Small intestine (tissue), 7 donors: ENCODE results near the gene C10orf62. TPM values are rescaled to one million over a fixed set of nuclear protein-coding genes. Genes with fewer than 3 reads are reported as not detected.
A peak's percentile ranks its signal among the peaks of the same experiment; 100 is the strongest.

ENCODE experiments used
- DNase-seq, 2 donors: peaks; one replicate each; pipeline versions ENCODE4 v3.0.0 to v3.0.0-alpha.2; 2013
- FAIRE-seq: peaks from 2 replicates; lab custom pipeline; 2012; peaks lifted over from hg19 to GRCh38; lab: Jason Lieb, UNC
- H3K27ac ChIP-seq, 3 donors: one replicate each; pipeline ENCODE4 v1.5.1; 2013; ENCODE audit warnings: low read length in 2 of 3, mild to moderate bottlenecking in 2 of 3, control low read depth in 1 of 3, inconsistent platforms in 1 of 3, low read depth in 1 of 3, moderate library complexity in 1 of 3
- H3K27me3 ChIP-seq, 3 donors: one replicate each; pipeline ENCODE4 v1.6.1; 2013; ENCODE audit warnings: low read length in 3 of 3, inconsistent platforms in 1 of 3; ENCODE audit not compliant: control insufficient read depth in 3 of 3, insufficient read depth in 3 of 3
- H3K36me3 ChIP-seq, 3 donors: one replicate each; pipeline ENCODE4 v1.6.1; 2013; ENCODE audit warnings: low read length in 3 of 3, inconsistent platforms in 1 of 3, low read depth in 1 of 3, mild to moderate bottlenecking in 1 of 3, moderate library complexity in 1 of 3; ENCODE audit not compliant: control insufficient read depth in 3 of 3, insufficient read depth in 2 of 3
- H3K4me1 ChIP-seq, 3 donors: one replicate each; pipeline ENCODE4 v1.6.1; 2013; ENCODE audit warnings: low read length in 2 of 3, inconsistent platforms in 1 of 3, low read depth in 1 of 3, mild to moderate bottlenecking in 1 of 3, moderate library complexity in 1 of 3; ENCODE audit not compliant: control insufficient read depth in 3 of 3, insufficient read depth in 2 of 3
- H3K4me3 ChIP-seq, 3 donors: one replicate each; pipeline ENCODE4 v1.5.1; 2013; ENCODE audit warnings: low read length in 3 of 3, control low read depth in 1 of 3, inconsistent platforms in 1 of 3, low read depth in 1 of 3, mild to moderate bottlenecking in 1 of 3, moderate library complexity in 1 of 3
- H3K9me3 ChIP-seq, 2 donors: one replicate each; pipeline ENCODE4 v1.6.1; 2013; ENCODE audit warnings: low read depth in 1 of 2, low read length in 1 of 2; ENCODE audit not compliant: control insufficient read depth in 2 of 2, insufficient read depth in 1 of 2
- WGBS, 3 donors: extraction: QIAGEN DNeasy Blood & Tissue Kit; methylation state at CpG; one replicate each; pipeline ENCODE4 v1.1.7; 2013; 5-methylcytosine and 5-hydroxymethylcytosine counted together
- polyA plus RNA-seq, 4 donors: library from polyadenylated mRNA; stranded (reverse) in 3 of 4; unstranded in 1 of 4; fragments of 200-250 nt in 3 of 4; fragments of 120-200 nt in 1 of 4; gene quantifications; one replicate each; pipeline versions ENCODE4 v1.2.1 to v1.2.3, GENCODE V29; 2013
- donor health status: healthy with polysubstance abuse.
- donor health status: control.
- donor health status: control.
- donor health status: Bipolar disorder and iron deficiency.
- donor health status: healthy.

C10orf62 gene
- polyA plus RNA-seq, 4 donors = 0.41 TPM; not detected in 3

DNA sequence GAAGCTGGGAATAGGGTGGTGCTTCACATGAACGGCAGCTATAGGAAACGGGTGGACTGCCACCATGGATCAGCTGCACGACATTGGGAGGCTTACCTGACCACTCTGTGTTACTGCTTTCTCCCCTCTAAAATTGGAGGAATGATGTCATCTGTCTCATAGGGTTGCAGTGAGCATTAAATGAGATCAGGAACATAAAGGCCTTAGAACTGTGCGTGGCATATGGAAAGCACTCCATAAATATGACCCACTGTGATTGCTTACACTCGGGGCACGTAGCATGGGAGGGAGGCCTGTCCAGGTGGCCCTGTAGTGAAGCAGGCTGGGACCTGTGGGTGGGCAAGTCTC is 9.7 kb downstream of the C10orf62 start:
- FAIRE-seq = no peak
- WGBS, 3 donors = 80 to 87% (median 82%) methylated on average over 6 of the region's 6 CpGs
- H3K4me1 ChIP-seq = no peaks in the 10 kb centered on the region
- DNase-seq = no peak
- peak overlapping the region in 1 of 3 donors; percentile 4 for H3K4me3 ChIP-seq
- H3K27ac ChIP-seq = no peak overlapping the region
- no peaks in the 10 kb centered on the region for H3K27me3 ChIP-seq
- no peaks in the 10 kb centered on the region for H3K9me3 ChIP-seq
- H3K36me3 ChIP-seq = peaks cover 0 to 3% (median 0%) of the 10 kb centered on the region in 3 donors

DNA sequence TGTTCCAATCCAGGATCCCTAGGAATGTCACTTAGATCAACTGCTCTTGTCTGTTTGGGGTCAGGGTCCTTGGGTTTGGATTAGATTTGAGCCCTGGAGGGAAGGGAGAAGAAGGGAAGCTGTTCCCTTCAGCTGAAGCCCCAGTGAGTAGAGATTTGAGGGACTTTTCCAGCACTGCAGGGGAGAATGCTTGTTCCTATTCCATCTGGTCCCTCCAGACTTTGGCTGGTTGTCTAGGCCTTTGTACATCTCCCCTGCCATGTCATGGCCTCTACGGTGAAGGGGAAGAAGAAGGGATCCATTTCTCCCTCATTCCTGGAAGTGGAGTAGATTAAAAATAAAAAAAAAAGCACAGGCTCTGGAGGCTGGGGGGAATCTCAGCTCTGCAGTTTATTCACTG is 11.1 kb downstream of the C10orf62 start:
- no peak overlapping the region for H3K27ac ChIP-seq
- no peaks in the 10 kb centered on the region for H3K27me3 ChIP-seq
- no peaks in the 10 kb centered on the region for H3K4me1 ChIP-seq
- DNase-seq (no peak), FAIRE-seq (no peak)
- no peaks in the 10 kb centered on the region for H3K9me3 ChIP-seq
- H3K36me3 ChIP-seq = peaks cover 0 to 3% (median 0%) of the 10 kb centered on the region in 3 donors
- 81 to 100% (median 89%) methylated on average over 1 of the region's 1 CpG for WGBS, 3 donors
- no peak overlapping the region for H3K4me3 ChIP-seq

- Histone ChIP-seq H3K4me3 (no peak overlapping the region), H3K36me3 (peaks cover 0 to 3% (median 0%) of the 10 kb centered on the region in 3 donors), H3K9me3 (no peaks in the 10 kb centered on the region), H3K4me1 (no peaks in the 10 kb centered on the region), H3K27ac (no peak overlapping the region), H3K27me3 (no peaks in the 10 kb centered on the region)
- WGBS, 3 donors = 84 to 85% (median 84%) methylated on average over 21 of the region's 21 CpGs
- FAIRE-seq = no peak
- DNase-seq = no peak
These were observed 12.0 kb downstream of the C10orf62 start for GRCh38 chr10:97601268-97602215.

DNA sequence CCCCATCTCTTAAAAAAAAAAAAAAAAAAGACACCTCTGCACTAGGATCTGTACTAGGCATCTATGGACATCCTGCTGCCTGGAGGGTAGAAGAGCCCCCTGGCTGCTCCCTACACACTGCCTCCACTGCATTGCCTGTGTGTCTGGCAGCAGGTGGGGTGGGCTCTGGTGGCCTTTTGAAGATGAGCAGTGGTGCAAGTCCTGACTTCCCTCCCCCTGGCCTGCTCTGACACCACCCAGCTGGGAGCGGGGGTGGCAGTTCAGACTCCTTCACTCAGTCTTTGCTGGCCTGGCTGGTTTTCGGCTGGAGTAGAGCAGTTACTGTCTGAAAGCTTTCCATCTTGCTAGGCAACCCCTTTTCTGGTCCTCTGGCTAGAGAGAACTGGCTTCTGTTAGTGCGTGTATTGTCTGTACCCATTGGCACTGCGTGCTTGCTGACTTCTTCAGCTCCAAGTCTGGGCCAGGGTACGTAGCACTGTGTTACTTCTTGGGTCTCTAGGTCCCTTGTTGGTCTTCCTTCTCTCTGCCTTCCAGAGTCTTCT is 17.6 kb downstream of the C10orf62 start:
- no peak for FAIRE-seq
- no peak for DNase-seq
- 90 to 93% (median 93%) methylated on average over 5 of the region's 5 CpGs for WGBS, 3 donors
- no peaks in the 10 kb centered on the region for H3K9me3 ChIP-seq
- no peak overlapping the region for H3K27ac ChIP-seq
- no peak overlapping the region for H3K4me3 ChIP-seq
- no peaks in the 10 kb centered on the region for H3K27me3 ChIP-seq
- peaks cover 0 to 4% (median 2%) of the 10 kb centered on the region in 3 donors for H3K36me3 ChIP-seq
- H3K4me1 ChIP-seq = no peaks in the 10 kb centered on the region

- Histone ChIP-seq H3K36me3 (peaks cover 0 to 6% (median 2%) of the 10 kb centered on the region in 3 donors), H3K27ac (no peak overlapping the region), H3K4me1 (no peaks in the 10 kb centered on the region), H3K9me3 (no peaks in the 10 kb centered on the region), H3K27me3 (no peaks in the 10 kb centered on the region), H3K4me3 (no peak overlapping the region)
- no peak for DNase-seq
- no peak for FAIRE-seq
- 75 to 84% (median 83%) methylated on average over 13 of the region's 13 CpGs for WGBS, 3 donors
These were observed 19.6 kb downstream of the C10orf62 start for GRCh38 chr10:97608991-97609561.

DNA sequence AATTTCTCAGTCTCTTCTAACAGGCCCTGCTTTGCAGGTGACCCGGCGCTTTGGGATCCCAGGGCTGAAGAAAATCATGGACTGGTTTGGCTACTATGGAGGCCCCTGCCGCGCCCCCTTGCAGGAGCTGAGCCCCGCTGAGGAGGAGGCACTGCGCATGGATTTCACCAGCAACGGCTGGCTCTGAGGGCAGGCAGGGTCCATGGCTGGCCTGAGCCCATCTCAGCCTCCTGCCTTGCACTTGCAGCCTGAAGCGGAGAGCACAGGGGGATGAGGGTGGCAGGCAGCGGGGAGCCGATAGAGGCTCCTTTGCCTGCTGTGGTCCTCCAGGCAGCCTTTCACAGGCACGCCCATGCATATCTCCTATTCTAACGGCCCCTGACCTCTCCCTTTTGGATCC is 22.0 kb downstream of the C10orf62 start:
- 82 to 89% (median 88%) methylated on average over 12 of the region's 12 CpGs for WGBS, 3 donors
- Histone ChIP-seq H3K27ac (no peak overlapping the region), H3K9me3 (no peaks in the 10 kb centered on the region), H3K4me1 (no peaks in the 10 kb centered on the region), H3K36me3 (peaks cover 0 to 15% (median 2%) of the 10 kb centered on the region in 3 donors), H3K4me3 (no peak overlapping the region), H3K27me3 (no peaks in the 10 kb centered on the region)
- FAIRE-seq (no peak), DNase-seq (no peak)

DNA sequence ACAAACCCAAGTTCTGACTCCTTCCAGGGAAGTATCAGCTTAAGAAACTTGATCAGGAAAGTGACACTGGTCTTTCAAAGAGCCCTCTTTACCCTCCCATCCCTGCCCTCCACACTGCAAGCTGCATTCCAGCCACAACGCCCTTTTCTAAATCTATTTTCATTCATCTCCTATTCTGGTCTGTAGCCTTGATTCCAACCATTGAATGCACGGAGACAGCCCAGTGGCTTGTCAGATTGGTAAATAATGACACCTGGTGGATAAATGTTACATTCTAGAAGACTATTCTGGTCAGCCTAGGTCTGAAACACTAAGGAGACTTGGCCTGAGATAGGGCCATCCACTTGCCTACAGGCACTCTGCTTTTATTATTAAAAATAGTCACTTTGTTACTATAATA is 22.9 kb downstream of the C10orf62 start:
- H3K4me3 ChIP-seq = no peak overlapping the region
- H3K9me3 ChIP-seq = no peaks in the 10 kb centered on the region
- peaks cover 0 to 15% (median 2%) of the 10 kb centered on the region in 3 donors for H3K36me3 ChIP-seq
- DNase-seq (peak; percentile 45 to 46), FAIRE-seq (no peak)
- H3K27me3 ChIP-seq = no peaks in the 10 kb centered on the region
- WGBS, 3 donors = 29 to 41% (median 37%) methylated on average over 2 of the region's 2 CpGs
- no peaks in the 10 kb centered on the region for H3K4me1 ChIP-seq
- no peak overlapping the region for H3K27ac ChIP-seq

- Histone ChIP-seq H3K4me3 (no peak overlapping the region), H3K27me3 (no peaks in the 10 kb centered on the region), H3K27ac (no peak overlapping the region), H3K4me1 (peaks cover 0 to 5% (median 0%) of the 10 kb centered on the region in 3 donors), H3K9me3 (no peaks in the 10 kb centered on the region), H3K36me3 (peaks cover 0 to 14% (median 0%) of the 10 kb centered on the region in 3 donors)
- 86 to 98% (median 95%) methylated on average over 4 of the region's 4 CpGs for WGBS, 3 donors
- DNase-seq (no peak), FAIRE-seq (no peak)
These were observed 28.8 kb downstream of the C10orf62 start for GRCh38 chr10:97618285-97618684.
